ENCODE data around the gene HTRA3.

HTRA3 gene

GRCh38 chr4:8276358-8277240, 7.0 kb downstream of the HTRA3 start:
- no peaks in the 10 kb centered on the region for H3K9me3 ChIP-seq
- H3K27ac ChIP-seq = no peak overlapping the region
- H3K4me1 ChIP-seq (ENCODE audit: control insufficient read depth in 1 of 2, insufficient read depth in 1 of 2, low read depth in 1 of 2, low read length in 1 of 2) = peaks cover 32 to 79% of the 10 kb centered on the region in 2 experiments
- no peaks in the 10 kb centered on the region for H3K36me3 ChIP-seq
- TF ChIP-seq, protein P1, sequence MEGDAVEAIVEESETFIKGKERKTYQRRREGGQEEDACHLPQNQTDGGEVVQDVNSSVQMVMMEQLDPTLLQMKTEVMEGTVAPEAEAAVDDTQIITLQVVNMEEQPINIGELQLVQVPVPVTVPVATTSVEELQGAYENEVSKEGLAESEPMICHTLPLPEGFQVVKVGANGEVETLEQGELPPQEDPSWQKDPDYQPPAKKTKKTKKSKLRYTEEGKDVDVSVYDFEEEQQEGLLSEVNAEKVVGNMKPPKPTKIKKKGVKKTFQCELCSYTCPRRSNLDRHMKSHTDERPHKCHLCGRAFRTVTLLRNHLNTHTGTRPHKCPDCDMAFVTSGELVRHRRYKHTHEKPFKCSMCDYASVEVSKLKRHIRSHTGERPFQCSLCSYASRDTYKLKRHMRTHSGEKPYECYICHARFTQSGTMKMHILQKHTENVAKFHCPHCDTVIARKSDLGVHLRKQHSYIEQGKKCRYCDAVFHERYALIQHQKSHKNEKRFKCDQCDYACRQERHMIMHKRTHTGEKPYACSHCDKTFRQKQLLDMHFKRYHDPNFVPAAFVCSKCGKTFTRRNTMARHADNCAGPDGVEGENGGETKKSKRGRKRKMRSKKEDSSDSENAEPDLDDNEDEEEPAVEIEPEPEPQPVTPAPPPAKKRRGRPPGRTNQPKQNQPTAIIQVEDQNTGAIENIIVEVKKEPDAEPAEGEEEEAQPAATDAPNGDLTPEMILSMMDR (IDR thresholded peaks at IDR 0.05) = no peak
- H3K27me3 ChIP-seq = no peaks in the 10 kb centered on the region
- no peak overlapping the region for H3K4me3 ChIP-seq (ENCODE audit: low read depth in 1 of 2, low read length in 1 of 2)

DNA sequence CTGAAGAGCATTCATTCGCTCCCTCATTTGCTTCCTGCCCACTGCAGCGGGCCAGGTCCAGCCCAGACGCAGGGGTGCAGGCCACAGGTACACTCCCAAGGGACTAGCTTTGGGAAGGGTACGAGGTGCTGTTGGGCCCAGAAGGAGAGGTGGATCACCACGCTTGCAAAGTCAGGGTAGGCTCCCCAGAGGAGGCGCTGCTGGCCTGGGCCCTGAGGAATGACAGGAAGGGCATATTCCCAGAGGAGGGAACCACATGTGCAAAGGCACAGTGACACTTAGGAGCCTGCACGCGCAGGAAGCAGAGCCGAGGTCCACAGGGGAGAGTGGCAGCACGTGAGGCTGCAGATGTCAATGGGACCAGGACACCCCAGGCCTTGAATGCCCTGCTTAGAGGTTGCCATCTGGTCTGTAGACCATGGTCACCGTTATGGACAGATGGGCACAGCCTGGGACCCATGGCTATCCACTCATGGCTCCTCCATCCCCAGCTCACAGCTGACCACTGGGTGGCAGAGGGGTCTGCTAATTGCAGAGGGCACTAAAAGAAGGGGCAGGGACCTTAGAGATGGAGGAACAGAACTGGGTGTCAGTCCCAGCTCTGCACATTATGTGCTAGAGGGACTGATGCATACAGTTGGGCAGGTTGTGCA, 7.9 kb downstream of the HTRA3 start:
- Histone ChIP-seq H3K9me3 (no peaks in the 10 kb centered on the region), H3K4me3 (ENCODE audit: low read depth in 1 of 2, low read length in 1 of 2) (no peak overlapping the region), H3K36me3 (no peaks in the 10 kb centered on the region), H3K27me3 (no peaks in the 10 kb centered on the region), H3K4me1 (ENCODE audit: control insufficient read depth in 1 of 2, insufficient read depth in 1 of 2, low read depth in 1 of 2, low read length in 1 of 2) (peaks cover 24 to 74% of the 10 kb centered on the region in 2 experiments), H3K27ac (no peak overlapping the region)
- TF ChIP-seq, protein P1 (IDR thresholded peaks at IDR 0.05) = no peak

- Histone ChIP-seq H3K36me3 (no peaks in the 10 kb centered on the region), H3K9me3 (no peaks in the 10 kb centered on the region), H3K4me3 (ENCODE audit: low read depth in 1 of 2, low read length in 1 of 2) (no peak overlapping the region), H3K27ac (no peak overlapping the region), H3K4me1 (ENCODE audit: control insufficient read depth in 1 of 2, insufficient read depth in 1 of 2, low read depth in 1 of 2, low read length in 1 of 2) (peaks cover 24 to 74% of the 10 kb centered on the region in 2 experiments), H3K27me3 (no peaks in the 10 kb centered on the region)
- TF ChIP-seq, protein P1 (IDR thresholded peaks at IDR 0.05) = no peak
Observed at GRCh38 chr4:8278009-8278395, 8.4 kb downstream of the HTRA3 start.

DNA sequence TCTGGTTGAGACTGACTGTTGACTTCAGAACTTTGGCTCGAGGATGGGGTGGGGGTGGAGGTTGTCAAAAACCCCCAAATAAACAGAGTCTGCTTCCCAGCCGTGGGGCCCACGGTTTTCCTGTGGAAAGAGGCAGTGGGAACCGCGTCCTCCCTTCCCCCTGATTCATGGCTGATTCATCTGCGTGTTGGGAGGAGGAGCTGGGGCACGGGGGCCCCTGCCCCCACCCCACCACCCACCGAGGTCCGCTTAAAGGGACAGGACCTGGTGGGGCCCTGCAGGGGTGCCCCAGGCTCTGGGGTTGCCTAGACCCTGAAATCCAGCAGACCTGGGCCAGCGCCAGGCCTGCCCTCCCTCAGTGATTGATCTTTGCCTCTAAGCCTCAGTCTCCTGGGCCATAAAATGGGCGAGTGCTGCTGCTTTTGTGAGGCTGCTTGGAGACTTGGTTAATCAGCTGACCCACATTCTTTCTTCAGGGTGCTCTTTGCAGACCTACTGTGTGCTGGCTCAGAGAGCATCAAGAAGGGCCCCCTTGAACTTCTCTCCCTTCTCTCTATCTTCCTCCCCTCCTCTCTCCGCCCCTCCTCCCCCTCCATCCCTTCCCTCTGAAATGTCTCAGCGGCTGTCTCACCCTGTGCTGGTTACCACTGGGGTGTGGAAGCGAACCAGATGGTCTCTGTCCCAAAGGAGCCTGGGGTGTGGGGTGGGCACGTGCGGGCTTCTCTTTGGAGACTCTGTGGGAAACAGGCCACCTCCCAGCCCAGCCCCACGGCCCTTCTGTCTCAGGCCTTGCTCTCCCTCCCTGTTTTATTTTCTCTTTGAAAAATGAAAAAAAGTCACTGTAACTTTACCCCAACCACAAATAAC, 9.1 kb downstream of the HTRA3 start:
- Histone ChIP-seq H3K27me3 (no peaks in the 10 kb centered on the region), H3K36me3 (no peaks in the 10 kb centered on the region), H3K27ac (no peak overlapping the region), H3K4me1 (ENCODE audit: control insufficient read depth in 1 of 2, insufficient read depth in 1 of 2, low read depth in 1 of 2, low read length in 1 of 2) (peaks cover 29 to 74% of the 10 kb centered on the region in 2 experiments), H3K9me3 (no peaks in the 10 kb centered on the region), H3K4me3 (ENCODE audit: low read depth in 1 of 2, low read length in 1 of 2) (no peak overlapping the region)
- TF ChIP-seq, protein P1 (IDR thresholded peaks at IDR 0.05) = no peak

Data from neutrophil (primary cell).